ACHN (cell line): Measurements from ENCODE around the gene GIT2.

ENCODE experiments used
- DNase-seq: peaks from one replicate; pipeline ENCODE4 v3.0.0-alpha.2; 2015
- in situ Hi-C: cut with HindIII; loops from 2 replicates; pipeline ENCODE4 v1.10.0; 2017; ENCODE audit warnings: low sequenced_read_pairs, low pct_ligation_motif_present, low pct_unique_long_range_greater_than_20kb

The GIT2 gene

GRCh38 chr12:109888179-109889020 is 107.8 kb downstream of the GIT2 start:
- in situ Hi-C loops, result no loop called here
- DNase-seq, result no peak

- in situ Hi-C loops, result no loop called here
These were observed 110.6 kb downstream of the GIT2 start for GRCh38 chr12:109885616-109886015.

GRCh38 chr12:109883461-109883860 is 112.7 kb downstream of the GIT2 start:
- in situ Hi-C loops, result no loop called here

More at GRCh38 chr12:109885616-109886015, 110.6 kb downstream of the GIT2 start:
- DNase-seq, result no peak

GRCh38 chr12:109881752-109882151 is 114.4 kb downstream of the GIT2 start:
- in situ Hi-C loops, result no loop called here
- no peak for DNase-seq

More at GRCh38 chr12:109883461-109883860, 112.7 kb downstream of the GIT2 start:
- DNase-seq, result no peak

GRCh38 chr12:109880938-109881337 is 115.2 kb downstream of the GIT2 start:
- no peak for DNase-seq
- in situ Hi-C loops, result no loop called here

GRCh38 chr12:109880043-109880931 is 115.9 kb downstream of the GIT2 start, which contains the start of gene GLTP:
Gene GLTP (minus strand): TSS chr12:109880541. CDS start chr12:109880374, 167 bp downstream.
- in situ Hi-C loops, result no loop called here
- DNase-seq, result peak; percentile 93
